Activated naive CD8-positive, alpha-beta T cell (primary cell): Measurements from ENCODE around the gene CFAP99.

Source experiments
- H3K27ac Mint-ChIP-seq: one replicate; pipeline ENCODE4 v1.8.0; 2021; ENCODE audit warnings: mixed read lengths
- H3K27me3 Mint-ChIP-seq: one replicate; pipeline ENCODE4 v1.8.0; 2021; ENCODE audit warnings: mixed read lengths
- H3K36me3 Mint-ChIP-seq: one replicate; pipeline ENCODE4 v1.8.0; 2021; ENCODE audit warnings: mixed read lengths
- H3K4me1 Mint-ChIP-seq: one replicate; pipeline ENCODE4 v1.8.0; 2021; ENCODE audit warnings: low read depth, mixed read lengths
- H3K4me3 Mint-ChIP-seq: one replicate; pipeline ENCODE4 v1.8.0; 2021; ENCODE audit warnings: mild to moderate bottlenecking, mixed read lengths
- H3K9me3 Mint-ChIP-seq: one replicate; pipeline ENCODE4 v1.8.0; 2021; ENCODE audit warnings: low read depth, mixed read lengths

CFAP99 gene

GRCh38 chr4:2386717-2387116, 32.0 kb upstream of the CFAP99 start:
- Mint-ChIP-seq H3K36me3 (no peaks in the 10 kb centered on the region), H3K4me1 (peaks cover 10% of the 10 kb centered on the region), H3K9me3 (no peaks in the 10 kb centered on the region), H3K27ac (no peak overlapping the region), H3K27me3 (peaks cover 3% of the 10 kb centered on the region), H3K4me3 (no peak overlapping the region)

- Mint-ChIP-seq H3K27ac (no peak overlapping the region), H3K36me3 (peaks cover 1% of the 10 kb centered on the region), H3K4me3 (no peak overlapping the region), H3K4me1 (peaks cover 10% of the 10 kb centered on the region), H3K27me3 (peaks cover 3% of the 10 kb centered on the region), H3K9me3 (no peaks in the 10 kb centered on the region)
Observed at GRCh38 chr4:2387218-2387617, 31.5 kb upstream of the CFAP99 start.

GRCh38 chr4:2387829-2388228, 30.9 kb upstream of the CFAP99 start:
- no peaks in the 10 kb centered on the region for H3K9me3 Mint-ChIP-seq
- no peak overlapping the region for H3K27ac Mint-ChIP-seq
- H3K4me3 Mint-ChIP-seq, result no peak overlapping the region
- peaks cover 2% of the 10 kb centered on the region for H3K36me3 Mint-ChIP-seq
- H3K27me3 Mint-ChIP-seq, result peaks cover 3% of the 10 kb centered on the region
- peaks cover 9% of the 10 kb centered on the region for H3K4me1 Mint-ChIP-seq

GRCh38 chr4:2388429-2389182, 30.1 kb upstream of the CFAP99 start:
- Mint-ChIP-seq H3K36me3 (peaks cover 2% of the 10 kb centered on the region), H3K4me1 (peaks cover 10% of the 10 kb centered on the region), H3K4me3 (no peak overlapping the region), H3K27me3 (peaks cover 3% of the 10 kb centered on the region), H3K27ac (no peak overlapping the region), H3K9me3 (no peaks in the 10 kb centered on the region)

- peaks cover 2% of the 10 kb centered on the region for H3K36me3 Mint-ChIP-seq
- no peaks in the 10 kb centered on the region for H3K9me3 Mint-ChIP-seq
- peaks cover 16% of the 10 kb centered on the region for H3K4me1 Mint-ChIP-seq
- H3K27me3 Mint-ChIP-seq, result peaks cover 3% of the 10 kb centered on the region
- no peak overlapping the region for H3K27ac Mint-ChIP-seq
- H3K4me3 Mint-ChIP-seq, result no peak overlapping the region
Observed at GRCh38 chr4:2389691-2390090, 29.1 kb upstream of the CFAP99 start.

GRCh38 chr4:2390146-2390545, 28.6 kb upstream of the CFAP99 start:
- no peak overlapping the region for H3K4me3 Mint-ChIP-seq
- no peak overlapping the region for H3K27ac Mint-ChIP-seq
- peaks cover 2% of the 10 kb centered on the region for H3K36me3 Mint-ChIP-seq
- H3K27me3 Mint-ChIP-seq, result peaks cover 3% of the 10 kb centered on the region
- peaks cover 16% of the 10 kb centered on the region for H3K4me1 Mint-ChIP-seq
- no peaks in the 10 kb centered on the region for H3K9me3 Mint-ChIP-seq

- H3K4me1 Mint-ChIP-seq, result peaks cover 16% of the 10 kb centered on the region
- no peaks in the 10 kb centered on the region for H3K9me3 Mint-ChIP-seq
- H3K27me3 Mint-ChIP-seq, result peaks cover 3% of the 10 kb centered on the region
- H3K4me3 Mint-ChIP-seq, result peak overlapping the region; percentile 42
- peaks cover 2% of the 10 kb centered on the region for H3K36me3 Mint-ChIP-seq
- H3K27ac Mint-ChIP-seq, result no peak overlapping the region
Observed at GRCh38 chr4:2390784-2391421, 27.9 kb upstream of the CFAP99 start.

- Mint-ChIP-seq H3K9me3 (no peaks in the 10 kb centered on the region), H3K4me3 (peak overlapping the region; percentile 13), H3K27me3 (peaks cover 3% of the 10 kb centered on the region), H3K36me3 (peaks cover 2% of the 10 kb centered on the region), H3K4me1 (peaks cover 16% of the 10 kb centered on the region), H3K27ac (no peak overlapping the region)
Observed at GRCh38 chr4:2393353-2394270, 25.1 kb upstream of the CFAP99 start.

- no peaks in the 10 kb centered on the region for H3K9me3 Mint-ChIP-seq
- peak overlapping the region; percentile 47 for H3K4me3 Mint-ChIP-seq
Observed at GRCh38 chr4:2394528-2394927, 24.2 kb upstream of the CFAP99 start.

GRCh38 chr4:2395038-2395437, 23.7 kb upstream of the CFAP99 start:
- Mint-ChIP-seq H3K27ac (no peak overlapping the region), H3K9me3 (no peaks in the 10 kb centered on the region), H3K27me3 (peaks cover 3% of the 10 kb centered on the region), H3K4me3 (no peak overlapping the region), H3K36me3 (peaks cover 2% of the 10 kb centered on the region), H3K4me1 (peaks cover 16% of the 10 kb centered on the region)

More at GRCh38 chr4:2394528-2394927, 24.2 kb upstream of the CFAP99 start:
- Mint-ChIP-seq H3K27ac (no peak overlapping the region), H3K27me3 (peaks cover 3% of the 10 kb centered on the region), H3K4me1 (peaks cover 16% of the 10 kb centered on the region), H3K36me3 (peaks cover 2% of the 10 kb centered on the region)

GRCh38 chr4:2395584-2395983, 23.2 kb upstream of the CFAP99 start:
- Mint-ChIP-seq H3K36me3 (peaks cover 2% of the 10 kb centered on the region), H3K9me3 (no peaks in the 10 kb centered on the region), H3K27me3 (peaks cover 3% of the 10 kb centered on the region), H3K4me1 (peaks cover 16% of the 10 kb centered on the region), H3K4me3 (no peak overlapping the region), H3K27ac (no peak overlapping the region)

GRCh38 chr4:2396781-2397368, 21.9 kb upstream of the CFAP99 start:
- Mint-ChIP-seq H3K36me3 (peaks cover 2% of the 10 kb centered on the region), H3K4me3 (no peak overlapping the region), H3K27me3 (no peaks in the 10 kb centered on the region), H3K27ac (no peak overlapping the region), H3K9me3 (no peaks in the 10 kb centered on the region), H3K4me1 (peaks cover 17% of the 10 kb centered on the region)

GRCh38 chr4:2397596-2398379, 21.0 kb upstream of the CFAP99 start:
- no peaks in the 10 kb centered on the region for H3K36me3 Mint-ChIP-seq
- no peak overlapping the region for H3K4me3 Mint-ChIP-seq
- H3K27ac Mint-ChIP-seq, result no peak overlapping the region

GRCh38 chr4:2399216-2399615, 19.5 kb upstream of the CFAP99 start:
- Mint-ChIP-seq H3K9me3 (no peaks in the 10 kb centered on the region), H3K4me1 (peaks cover 19% of the 10 kb centered on the region), H3K27ac (no peak overlapping the region), H3K36me3 (no peaks in the 10 kb centered on the region), H3K4me3 (no peak overlapping the region), H3K27me3 (no peaks in the 10 kb centered on the region)

More at GRCh38 chr4:2397596-2398379, 21.0 kb upstream of the CFAP99 start:
- no peaks in the 10 kb centered on the region for H3K27me3 Mint-ChIP-seq
- peaks cover 26% of the 10 kb centered on the region for H3K4me1 Mint-ChIP-seq
- H3K9me3 Mint-ChIP-seq, result no peaks in the 10 kb centered on the region
